Mesothelial cell of epicardium (in vitro differentiated cells): ENCODE results near the gene ANO8. TPM values are rescaled to one million over a fixed set of nuclear protein-coding genes. Genes with fewer than 3 reads are reported as not detected.

Experiments used
- DNase-seq, 2 experiments: peaks; one replicate each; pipeline ENCODE4 v3.0.0; 2021; ENCODE audit warnings: low spot score in 2 of 2; ENCODE audit not compliant: unreplicated experiment in 2 of 2
- H3K27ac Mint-ChIP-seq: 2 replicates; pipeline ENCODE4 v1.8.0; 2021; ENCODE audit warnings: mixed read lengths
- H3K27me3 Mint-ChIP-seq: 2 replicates; pipeline ENCODE4 v1.8.0; 2021; ENCODE audit warnings: low read depth, mixed read lengths
- H3K36me3 Mint-ChIP-seq: 2 replicates; pipeline ENCODE4 v1.8.0; 2021; ENCODE audit warnings: mixed read lengths
- H3K4me1 Mint-ChIP-seq: 2 replicates; pipeline ENCODE4 v1.8.0; 2021; ENCODE audit warnings: mixed read lengths
- H3K4me3 Mint-ChIP-seq: 2 replicates; pipeline ENCODE4 v1.8.0; 2021; ENCODE audit warnings: mild to moderate bottlenecking, moderate library complexity, mixed read lengths
- H3K9me3 Mint-ChIP-seq: 2 replicates; pipeline ENCODE4 v1.8.0; 2021; ENCODE audit warnings: mixed read lengths
- CTCF ChIP-seq: fragments of 200-600 bp; sonication (generic); IDR thresholded peaks from one replicate; pipeline ENCODE4 v1.5.0; 2021; ENCODE audit warnings: antibody characterized with exemption; ENCODE audit not compliant: unreplicated experiment
- total RNA-seq: library from RNA; stranded (reverse); gene quantifications from 3 replicates; pipeline ENCODE4 v1.2.1, GENCODE V29; 2021

ANO8 gene
- total RNA-seq, 1 donor from 2014 or later: 43.5 TPM

- Mint-ChIP-seq H3K27ac (no peak overlapping the region), H3K9me3 (no peaks in the 10 kb centered on the region), H3K27me3 (peaks cover 5% of the 10 kb centered on the region), H3K36me3 (peaks cover 5% of the 10 kb centered on the region), H3K4me3 (no peak overlapping the region), H3K4me1 (peaks cover 11% of the 10 kb centered on the region)
- DNase-seq: no peak
- TF ChIP-seq CTCF: no peak
These were observed 10.1 kb downstream of the ANO8 start for GRCh38 chr19:17324357-17325114.

GRCh38 chr19:17323964-17324332, 10.7 kb downstream of the ANO8 start:
- Mint-ChIP-seq H3K9me3 (no peaks in the 10 kb centered on the region), H3K4me1 (peaks cover 11% of the 10 kb centered on the region), H3K27me3 (peaks cover 3% of the 10 kb centered on the region), H3K36me3 (peaks cover 5% of the 10 kb centered on the region), H3K4me3 (no peak overlapping the region), H3K27ac (no peak overlapping the region)
- no peak for TF ChIP-seq CTCF
- DNase-seq: no peak

- TF ChIP-seq CTCF: no peak
- peaks cover 5% of the 10 kb centered on the region for H3K36me3 Mint-ChIP-seq
- H3K27me3 Mint-ChIP-seq: peaks cover 3% of the 10 kb centered on the region
- H3K4me1 Mint-ChIP-seq: peaks cover 11% of the 10 kb centered on the region
- H3K27ac Mint-ChIP-seq: no peak overlapping the region
- H3K4me3 Mint-ChIP-seq: no peak overlapping the region
- no peaks in the 10 kb centered on the region for H3K9me3 Mint-ChIP-seq
- DNase-seq: no peak
These were observed 11.2 kb downstream of the ANO8 start for GRCh38 chr19:17323300-17323963.

- no peaks in the 10 kb centered on the region for H3K9me3 Mint-ChIP-seq
- peaks cover 3% of the 10 kb centered on the region for H3K27me3 Mint-ChIP-seq
- peaks cover 6% of the 10 kb centered on the region for H3K36me3 Mint-ChIP-seq
- TF ChIP-seq CTCF: no peak
- peaks cover 10% of the 10 kb centered on the region for H3K4me1 Mint-ChIP-seq
- H3K27ac Mint-ChIP-seq: peak overlapping the region; percentile 67
- DNase-seq: no peak
- no peak overlapping the region for H3K4me3 Mint-ChIP-seq
These were observed 11.8 kb downstream of the ANO8 start for GRCh38 chr19:17322854-17323253.

GRCh38 chr19:17321655-17322489, 12.8 kb downstream of the ANO8 start:
- no peaks in the 10 kb centered on the region for H3K9me3 Mint-ChIP-seq
- no peak for TF ChIP-seq CTCF
- peaks cover 5% of the 10 kb centered on the region for H3K4me1 Mint-ChIP-seq
- DNase-seq: no peak
- no peak overlapping the region for H3K4me3 Mint-ChIP-seq
- H3K27ac Mint-ChIP-seq: peak overlapping the region; percentile 67
- peaks cover 7% of the 10 kb centered on the region for H3K36me3 Mint-ChIP-seq
- no peaks in the 10 kb centered on the region for H3K27me3 Mint-ChIP-seq
